Effector memory CD8-positive, alpha-beta T cell (primary cell): ENCODE results near the gene CMTR1.

Experiments
- ATAC-seq: fragments of 150-1000 bp; cut with Tn5 transposase; replicated peaks from 2 replicates; pipeline ENCODE4 v1.10.0; 2021; ENCODE audit warnings: mild to moderate bottlenecking, moderate library complexity
- DNase-seq, 3 experiments: peaks; one replicate each; pipeline ENCODE4 v3.0.0; 2021
- H3K27ac Mint-ChIP-seq, 2 donors: one replicate each; pipeline ENCODE4 v1.8.0; 2022; ENCODE audit warnings: mild to moderate bottlenecking in 2 of 2, mixed read lengths in 2 of 2, moderate library complexity in 2 of 2
- H3K27me3 Mint-ChIP-seq, 2 donors: one replicate each; pipeline ENCODE4 v1.8.0; 2022; ENCODE audit warnings: mixed read lengths in 2 of 2
- H3K36me3 Mint-ChIP-seq: one replicate; pipeline ENCODE4 v1.8.0; 2022; ENCODE audit warnings: mild to moderate bottlenecking, moderate library complexity, mixed read lengths; ENCODE audit not compliant: insufficient read depth
- H3K4me1 Mint-ChIP-seq, 2 donors: one replicate each; pipeline ENCODE4 v1.8.0; 2022; ENCODE audit warnings: low read depth in 2 of 2, mixed read lengths in 2 of 2
- H3K4me3 Mint-ChIP-seq, 2 donors: one replicate each; pipeline ENCODE4 v1.8.0; 2022; ENCODE audit warnings: mild to moderate bottlenecking in 2 of 2, mixed read lengths in 2 of 2, moderate library complexity in 2 of 2
- H3K9me3 Mint-ChIP-seq, 2 donors: one replicate each; pipeline ENCODE4 v1.8.0; 2022; ENCODE audit warnings: mixed read lengths in 2 of 2

The CMTR1 gene

GRCh38 chr6:37474316-37474715 is 41.3 kb downstream of the CMTR1 start:
- Mint-ChIP-seq H3K9me3 (no peaks in the 10 kb centered on the region), H3K4me1 (no peaks in the 10 kb centered on the region), H3K27me3 (no peaks in the 10 kb centered on the region), H3K4me3 (no peak overlapping the region), H3K36me3 (peaks cover 40% of the 10 kb centered on the region), H3K27ac (peak overlapping the region; percentile 9 to 10)
- no peak for ATAC-seq
- no peak for DNase-seq

GRCh38 chr6:37477191-37477590 is 44.2 kb downstream of the CMTR1 start:
- Mint-ChIP-seq H3K27ac (peak overlapping the region in 1 of 2 donors; percentile 52), H3K27me3 (no peaks in the 10 kb centered on the region), H3K4me3 (no peak overlapping the region), H3K4me1 (peaks cover 0 to 2% of the 10 kb centered on the region in 2 donors), H3K36me3 (peaks cover 41% of the 10 kb centered on the region), H3K9me3 (no peaks in the 10 kb centered on the region)
- DNase-seq (no peak), ATAC-seq (no peak)

GRCh38 chr6:37477656-37478435 is 44.8 kb downstream of the CMTR1 start:
- Mint-ChIP-seq H3K36me3 (peaks cover 37% of the 10 kb centered on the region), H3K9me3 (no peaks in the 10 kb centered on the region), H3K4me3 (no peak overlapping the region), H3K27me3 (no peaks in the 10 kb centered on the region), H3K27ac (peak overlapping the region in 1 of 2 donors; percentile 52), H3K4me1 (peaks cover 3 to 8% of the 10 kb centered on the region in 2 donors)
- ATAC-seq (no peak), DNase-seq (no peak)

- Mint-ChIP-seq H3K4me1 (peaks cover 4 to 8% of the 10 kb centered on the region in 2 donors), H3K27me3 (no peaks in the 10 kb centered on the region), H3K4me3 (no peak overlapping the region), H3K27ac (peak overlapping the region in 1 of 2 donors; percentile 49), H3K9me3 (no peaks in the 10 kb centered on the region), H3K36me3 (peaks cover 41% of the 10 kb centered on the region)
- ATAC-seq (no peak), DNase-seq (no peak)
Observed at GRCh38 chr6:37478827-37479226, 45.8 kb downstream of the CMTR1 start.

- Mint-ChIP-seq H3K4me3 (no peak overlapping the region), H3K4me1 (peaks cover 4 to 8% of the 10 kb centered on the region in 2 donors), H3K9me3 (no peaks in the 10 kb centered on the region), H3K36me3 (peaks cover 41% of the 10 kb centered on the region), H3K27ac (peak overlapping the region in 1 of 2 donors; percentile 49), H3K27me3 (no peaks in the 10 kb centered on the region)
- ATAC-seq, result no peak
- no peak for DNase-seq
Observed at GRCh38 chr6:37479266-37479854, 46.3 kb downstream of the CMTR1 start.

- Mint-ChIP-seq H3K9me3 (no peaks in the 10 kb centered on the region), H3K36me3 (peaks cover 41% of the 10 kb centered on the region), H3K4me1 (peaks cover 4 to 8% of the 10 kb centered on the region in 2 donors), H3K4me3 (no peak overlapping the region), H3K27me3 (no peaks in the 10 kb centered on the region), H3K27ac (peak overlapping the region in 1 of 2 donors; percentile 44)
- DNase-seq, result no peak
- ATAC-seq, result no peak
Observed at GRCh38 chr6:37480118-37480736, 47.2 kb downstream of the CMTR1 start.

- peaks cover 36% of the 10 kb centered on the region for H3K36me3 Mint-ChIP-seq
- no peak for ATAC-seq
- H3K27me3 Mint-ChIP-seq, result no peaks in the 10 kb centered on the region
- DNase-seq, result no peak
- H3K4me1 Mint-ChIP-seq, result peaks cover 4 to 12% of the 10 kb centered on the region in 2 donors
- no peaks in the 10 kb centered on the region for H3K9me3 Mint-ChIP-seq
- H3K27ac Mint-ChIP-seq, result peak overlapping the region; percentile 44 to 85
- H3K4me3 Mint-ChIP-seq, result no peak overlapping the region
Observed at GRCh38 chr6:37480951-37481534, 48.0 kb downstream of the CMTR1 start.

GRCh38 chr6:37481711-37482605 is 48.9 kb downstream of the CMTR1 start:
- Mint-ChIP-seq H3K27me3 (no peaks in the 10 kb centered on the region), H3K9me3 (no peaks in the 10 kb centered on the region), H3K36me3 (peaks cover 33% of the 10 kb centered on the region), H3K4me1 (peaks cover 8 to 18% of the 10 kb centered on the region in 2 donors), H3K27ac (peak overlapping the region; percentile 61 to 85), H3K4me3 (no peak overlapping the region)
- no peak for DNase-seq
- ATAC-seq, result no peak

GRCh38 chr6:37482606-37483251 is 49.7 kb downstream of the CMTR1 start:
- Mint-ChIP-seq H3K27me3 (no peaks in the 10 kb centered on the region), H3K4me3 (no peak overlapping the region), H3K4me1 (peaks cover 8 to 18% of the 10 kb centered on the region in 2 donors), H3K9me3 (no peaks in the 10 kb centered on the region), H3K27ac (peak overlapping the region in 1 of 2 donors; percentile 85), H3K36me3 (peaks cover 29% of the 10 kb centered on the region)
- DNase-seq (no peak), ATAC-seq (no peak)

GRCh38 chr6:37483252-37483901 is 50.4 kb downstream of the CMTR1 start:
- Mint-ChIP-seq H3K27ac (peak overlapping the region; percentile 82 to 85), H3K27me3 (no peaks in the 10 kb centered on the region), H3K4me3 (no peak overlapping the region), H3K36me3 (peaks cover 30% of the 10 kb centered on the region), H3K4me1 (peaks cover 14 to 24% of the 10 kb centered on the region in 2 donors), H3K9me3 (no peaks in the 10 kb centered on the region)
- ATAC-seq (peak; percentile 19), DNase-seq (no peak)

GRCh38 chr6:37483917-37484785 is 51.1 kb downstream of the CMTR1 start:
- Mint-ChIP-seq H3K27ac (peak overlapping the region; percentile 82 to 97), H3K4me3 (no peak overlapping the region), H3K4me1 (peaks cover 22 to 32% of the 10 kb centered on the region in 2 donors), H3K27me3 (no peaks in the 10 kb centered on the region), H3K36me3 (peaks cover 32% of the 10 kb centered on the region), H3K9me3 (no peaks in the 10 kb centered on the region)
- DNase-seq, result peak; percentile 74 to 83 (median 77)
- peak; percentile 82 for ATAC-seq
